Mucosa of descending colon (tissue), 3 donors: ENCODE results near the gene ACAD11. TPM values are rescaled to one million over a fixed set of nuclear protein-coding genes. Genes with fewer than 3 reads are reported as not detected.

ENCODE experiments used
- ATAC-seq: fragments of 200-7000 bp; cut with Tn5 transposase; one replicate; pipeline ENCODE4 v1.9.1; 2020; ENCODE audit warnings: mild to moderate bottlenecking, moderate library complexity
- DNase-seq, 3 donors: peaks; one replicate each; pipeline ENCODE4 v3.0.0-alpha.2; 2020
- H3K36me3 ChIP-seq: fragments of 200-600 bp; one replicate; pipeline ENCODE4 v1.8.0; 2021; ENCODE audit warnings: low read depth, mild to moderate bottlenecking
- H3K4me1 ChIP-seq: fragments of 200-600 bp; one replicate; pipeline ENCODE4 v1.8.0; 2021; ENCODE audit warnings: low read depth, mild to moderate bottlenecking
- H3K4me3 ChIP-seq: fragments of 200-600 bp; one replicate; pipeline ENCODE4 v1.8.0; 2021; ENCODE audit warnings: mild to moderate bottlenecking
- H3K9me3 ChIP-seq: fragments of 200-600 bp; one replicate; pipeline ENCODE4 v1.8.0; 2021; ENCODE audit warnings: mild to moderate bottlenecking
- CTCF ChIP-seq: fragments of 200-600 bp; IDR thresholded peaks from one replicate; pipeline ENCODE4 v1.8.0; 2022; ENCODE audit warnings: antibody characterized with exemption, mild to moderate bottlenecking
- intact Hi-C, 2 donors: fragments of 100-400 bp; cut with DNase I in 1 of 2; cut with micrococcal nuclease in 1 of 2; formaldehyde crosslinking; loops; one replicate each; pipeline versions ENCODE4 v1.11.0 to v1.11.1; 2022; cut with DNase I, micrococcal nuclease
- total RNA-seq, 3 donors: library from RNA; stranded (reverse); fragmentation: NEBNext Ultra II Directional in 2 of 3; extraction: Animal tissue kit (Norgen Biotek cat#: 25700) in 2 of 3; gene quantifications; one replicate each; pipeline versions ENCODE4 v1.2.1 to v1.2.4, GENCODE V29; 2021 to 2023
- donor health status: DM: no; HTN: no; CAD: no; lungs with moderate emphysema.
- donor health status: DM: no; HTN: no; CAD: no.
- donor health status: DM: no; HTN: yes; CAD: no.

ACAD11 gene
- total RNA-seq, 3 donors from 2014 or later, result 7.2 to 19.8 (median 7.4) TPM

DNA sequence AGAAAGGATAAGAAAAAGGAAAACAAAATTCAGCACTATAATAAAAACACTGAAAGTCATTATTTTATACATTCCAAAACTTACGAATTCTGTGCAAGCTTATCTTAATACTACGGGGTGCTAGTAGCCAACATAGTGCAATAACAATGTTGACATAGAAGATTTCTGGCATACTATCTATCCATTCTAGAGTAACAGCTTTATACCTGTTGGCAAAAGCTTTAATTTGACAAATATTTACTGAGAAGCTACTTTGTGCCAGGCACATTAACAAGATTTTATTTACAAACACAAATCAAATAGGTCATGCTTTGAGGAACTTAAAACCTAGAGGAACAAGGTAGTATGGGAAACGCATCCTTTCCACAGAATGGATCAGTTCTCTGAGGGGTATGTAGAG, 61.4 kb downstream of the ACAD11 start:
- no peak for ATAC-seq

DNA sequence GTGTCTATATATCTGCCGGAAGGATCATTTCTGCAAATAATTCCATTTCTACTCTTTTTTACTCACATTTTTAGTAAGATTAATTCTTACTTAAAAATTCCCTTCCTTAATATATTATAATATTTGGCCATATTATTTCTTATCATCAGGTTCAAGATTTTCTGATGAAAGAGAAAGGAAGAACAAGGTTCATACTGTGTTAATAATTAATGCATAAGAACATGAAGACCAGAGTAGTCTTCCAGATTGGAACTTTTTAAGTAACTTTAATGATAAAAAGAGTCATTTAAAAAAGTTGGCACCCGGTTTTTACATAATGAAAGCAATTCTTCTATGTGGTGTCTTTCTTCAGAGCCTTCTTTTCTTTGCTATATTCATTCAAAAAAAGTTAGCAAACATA, 61.9 kb downstream of the ACAD11 start:
- DNase-seq, result no peak
- Histone ChIP-seq H3K4me1 (no peaks in the 10 kb centered on the region), H3K36me3 (no peaks in the 10 kb centered on the region), H3K4me3 (no peak overlapping the region), H3K9me3 (no peaks in the 10 kb centered on the region)
- intact Hi-C loops, result no loop called here
- no peak for ATAC-seq
- no peak for TF ChIP-seq CTCF

More for the DNA sequence above, 61.4 kb downstream of the ACAD11 start:
- Histone ChIP-seq H3K9me3 (no peaks in the 10 kb centered on the region), H3K36me3 (no peaks in the 10 kb centered on the region), H3K4me1 (no peaks in the 10 kb centered on the region), H3K4me3 (no peak overlapping the region)
- no peak for DNase-seq
- TF ChIP-seq CTCF, result no peak
- intact Hi-C loops, result no loop called here

GRCh38 chr3:132596816-132597433, 62.7 kb downstream of the ACAD11 start, which contains the start of gene ACKR4:
Gene ACKR4 (plus strand): TSS chr3:132597270. CDS start chr3:132600398, 3,128 bp downstream.
- Histone ChIP-seq H3K9me3 (no peaks in the 10 kb centered on the region), H3K4me1 (no peaks in the 10 kb centered on the region), H3K36me3 (no peaks in the 10 kb centered on the region), H3K4me3 (no peak within 1 kb of the TSS)
- DNase-seq (no peak), ATAC-seq (peak; percentile 78)
- intact Hi-C loops, result no loop called here
- TF ChIP-seq CTCF, result no peak

DNA sequence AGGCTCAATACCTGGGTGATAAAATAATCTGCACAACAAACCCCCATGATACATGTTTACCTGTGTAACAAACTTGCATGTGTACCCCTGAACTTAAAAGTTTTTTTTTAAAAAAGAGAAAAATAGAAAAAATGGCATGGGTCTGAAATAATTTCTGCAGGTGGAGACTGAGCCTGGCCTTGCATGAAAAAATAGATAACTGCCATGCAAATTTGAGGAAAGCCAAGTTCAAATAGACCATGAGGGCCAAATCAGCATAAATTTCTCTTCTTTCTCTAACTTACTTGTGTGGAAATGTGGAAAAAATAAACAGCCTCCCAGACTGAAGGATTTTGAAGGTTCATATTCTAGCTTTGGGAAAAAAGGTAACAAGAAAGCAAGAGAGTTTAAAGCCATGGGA, 63.3 kb downstream of the ACAD11 start:
- no peaks in the 10 kb centered on the region for H3K9me3 ChIP-seq
- H3K4me3 ChIP-seq, result no peak overlapping the region
- no peaks in the 10 kb centered on the region for H3K36me3 ChIP-seq
- no peak for TF ChIP-seq CTCF
- intact Hi-C loops, result no loop called here
- H3K4me1 ChIP-seq, result no peaks in the 10 kb centered on the region
- no peak for ATAC-seq
- no peak for DNase-seq

DNA sequence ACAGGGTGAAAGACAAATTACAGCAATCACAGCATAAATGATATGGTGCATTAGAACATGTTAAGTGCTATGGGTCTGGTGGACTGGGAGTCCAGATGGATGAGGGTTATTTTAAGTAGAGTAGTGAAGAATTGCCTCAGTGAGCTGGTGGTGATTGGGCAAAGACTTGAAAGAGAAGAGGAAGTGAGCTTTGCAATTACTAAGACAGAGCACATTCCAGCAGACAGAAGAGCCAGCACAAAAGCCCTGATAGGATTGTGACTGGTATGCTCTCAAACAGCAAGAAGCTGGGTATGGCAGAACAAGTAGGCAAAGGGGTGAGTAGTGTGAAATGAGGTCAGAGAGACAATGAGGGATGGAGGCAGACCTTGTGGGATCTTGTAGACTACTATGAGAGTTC, 64.6 kb downstream of the ACAD11 start:
- TF ChIP-seq CTCF, result no peak
- peak; percentile 21 for ATAC-seq
- intact Hi-C loops, result no loop called here

DNA sequence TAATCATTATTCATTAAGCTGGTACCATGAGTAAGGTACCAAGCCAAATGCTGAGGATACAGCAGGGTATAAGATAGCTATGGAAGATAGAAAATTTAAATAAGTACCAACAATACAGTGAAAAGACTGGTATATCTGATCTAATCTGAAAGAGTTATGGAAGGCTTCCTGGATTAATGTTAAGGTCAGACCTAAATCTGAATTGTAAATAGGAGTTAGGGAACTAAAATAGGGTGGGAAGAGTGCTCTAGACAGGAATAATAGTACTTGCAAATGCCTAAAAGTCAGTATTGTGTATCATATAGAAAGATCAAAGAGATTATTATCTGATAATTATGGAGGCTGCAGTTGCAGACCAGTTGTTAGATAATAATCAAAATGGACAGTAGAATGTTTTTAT, 65.1 kb downstream of the ACAD11 start:
- no peaks in the 10 kb centered on the region for H3K9me3 ChIP-seq
- no peaks in the 10 kb centered on the region for H3K4me1 ChIP-seq
- no peak for TF ChIP-seq CTCF
- DNase-seq, result no peak
- ATAC-seq, result no peak
- intact Hi-C loops, result no loop called here
- no peaks in the 10 kb centered on the region for H3K36me3 ChIP-seq
- no peak overlapping the region for H3K4me3 ChIP-seq

More for the DNA sequence above, 64.6 kb downstream of the ACAD11 start:
- Histone ChIP-seq H3K4me3 (no peak overlapping the region), H3K9me3 (no peaks in the 10 kb centered on the region), H3K4me1 (no peaks in the 10 kb centered on the region), H3K36me3 (no peaks in the 10 kb centered on the region)
- no peak for DNase-seq
